IPS DF 4.7 (cell line): Measurements from ENCODE around the gene KIF25.

Experiments used
- DNase-seq: peaks from one replicate; pipeline ENCODE4 v3.0.0-alpha.2; 2013; ENCODE audit warnings: low spot score; ENCODE audit errors: extremely low read depth

Gene KIF25

DNA sequence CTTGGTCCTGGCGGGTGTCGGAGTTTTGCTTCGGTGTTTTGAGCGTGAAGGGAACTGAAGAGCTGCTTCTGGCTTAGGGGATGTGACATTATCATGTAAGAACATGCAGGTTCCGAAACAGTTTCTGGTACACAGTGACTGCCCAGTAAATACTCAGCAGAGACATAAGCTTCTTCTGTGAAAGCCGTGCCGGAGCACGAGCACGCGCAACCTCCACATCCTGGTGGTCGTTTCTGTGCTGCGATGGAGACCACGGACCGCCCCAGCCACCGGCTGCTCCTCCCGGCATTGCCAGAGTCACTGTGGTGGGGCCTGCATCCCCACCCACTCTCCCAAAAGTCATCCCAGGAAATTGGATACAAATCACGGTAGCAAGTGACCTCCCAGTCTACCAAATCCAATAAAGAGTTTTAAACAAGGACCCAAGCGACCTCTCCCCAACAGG, 18.7 kb downstream of the KIF25 start:
- no peak for DNase-seq

DNA sequence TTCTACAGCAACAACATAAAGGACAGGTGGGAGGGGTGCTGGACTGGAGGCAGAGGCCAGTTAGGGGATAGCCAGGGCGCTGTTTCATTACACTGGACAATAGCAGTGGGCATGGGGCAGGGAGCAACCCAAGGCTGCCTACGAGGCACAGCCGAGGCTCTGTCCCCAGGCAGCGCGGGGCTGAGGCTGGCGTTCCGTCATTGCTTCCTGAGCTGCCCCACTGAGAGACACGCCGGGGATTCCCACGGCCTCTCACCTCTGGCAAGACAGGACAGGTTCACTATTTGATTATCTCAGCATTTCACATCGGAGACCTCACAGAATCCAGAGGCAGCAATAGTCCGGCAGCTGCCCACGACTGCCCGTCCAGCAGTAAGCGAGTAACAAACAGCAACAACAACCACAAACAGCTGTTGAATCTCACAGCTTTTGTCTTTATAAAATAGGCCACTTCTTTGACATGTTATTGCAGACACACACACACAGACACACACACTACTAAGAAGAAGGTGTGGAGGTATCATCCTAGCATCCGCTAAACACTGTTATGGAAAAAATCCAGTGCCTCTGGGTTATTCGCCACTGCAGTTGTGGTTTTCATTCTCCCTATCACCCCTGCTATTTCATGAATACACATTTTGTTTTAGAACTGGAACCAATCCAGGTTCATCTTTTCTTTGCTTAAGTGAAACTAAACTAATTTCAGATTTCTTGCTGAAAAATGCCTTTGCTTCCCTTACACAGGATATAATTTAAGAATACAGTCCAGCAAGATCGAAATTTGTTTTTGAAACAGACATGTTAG, 19.5 kb downstream of the KIF25 start:
- no peak for DNase-seq

DNA sequence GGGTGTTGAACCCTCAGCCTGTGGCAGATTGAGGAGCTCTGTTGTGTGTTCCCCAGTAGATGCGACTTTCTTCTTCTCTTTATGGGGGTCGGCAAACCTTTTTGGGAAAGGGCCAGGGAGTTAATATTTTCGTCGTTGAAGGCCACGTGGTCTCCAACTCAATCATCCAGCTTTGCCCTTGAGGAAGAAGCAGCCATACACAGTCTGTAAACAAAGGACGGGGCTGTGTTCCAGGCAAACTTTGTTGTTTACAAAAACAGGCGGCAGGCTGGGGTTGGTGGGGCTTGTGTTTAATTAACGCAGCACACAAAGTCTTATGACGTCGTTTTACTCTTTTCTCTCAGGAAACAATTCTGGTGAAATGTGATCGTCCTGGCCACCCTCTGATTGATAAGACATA, 20.2 kb downstream of the KIF25 start:
- no peak for DNase-seq

DNA sequence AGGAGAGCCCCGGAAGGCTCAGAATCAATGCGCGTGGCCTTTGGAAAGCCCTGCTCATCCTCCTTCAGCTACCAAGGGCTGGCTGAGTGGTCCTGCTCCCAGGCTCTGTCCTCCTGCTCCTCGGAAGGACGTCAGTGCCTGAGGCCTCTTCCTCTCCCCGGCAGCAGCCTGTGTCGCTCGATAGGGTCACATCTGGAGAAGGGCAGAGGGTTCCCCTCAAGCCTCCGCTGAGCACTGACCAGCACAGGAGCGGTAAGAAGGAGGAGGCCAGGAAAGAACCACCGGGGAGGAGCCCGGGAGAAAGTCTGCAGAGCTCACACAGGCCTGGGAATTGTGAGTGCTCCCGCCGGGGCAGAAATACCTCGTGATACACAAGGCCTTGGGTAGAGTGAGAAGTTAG, 21.2 kb downstream of the KIF25 start:
- DNase-seq, result no peak

DNA sequence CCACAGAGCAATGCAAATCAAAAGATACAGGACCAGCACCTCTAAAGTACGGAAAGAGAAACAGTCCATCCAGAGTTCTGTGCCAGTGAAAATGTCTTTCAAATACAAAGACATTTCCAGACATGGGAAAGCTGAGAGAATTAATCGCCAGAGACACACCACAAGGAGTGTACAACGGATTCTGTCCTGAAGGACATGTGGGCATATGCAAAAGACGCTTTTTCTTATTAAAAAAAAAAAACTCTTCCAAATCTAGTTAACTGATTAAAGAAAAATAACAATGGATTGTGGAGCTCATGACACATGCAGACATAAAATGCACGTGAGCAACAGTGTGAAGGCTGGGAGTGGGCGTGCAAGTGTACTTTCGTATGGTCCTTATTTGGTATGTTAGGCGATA, 22.8 kb downstream of the KIF25 start:
- no peak for DNase-seq

DNA sequence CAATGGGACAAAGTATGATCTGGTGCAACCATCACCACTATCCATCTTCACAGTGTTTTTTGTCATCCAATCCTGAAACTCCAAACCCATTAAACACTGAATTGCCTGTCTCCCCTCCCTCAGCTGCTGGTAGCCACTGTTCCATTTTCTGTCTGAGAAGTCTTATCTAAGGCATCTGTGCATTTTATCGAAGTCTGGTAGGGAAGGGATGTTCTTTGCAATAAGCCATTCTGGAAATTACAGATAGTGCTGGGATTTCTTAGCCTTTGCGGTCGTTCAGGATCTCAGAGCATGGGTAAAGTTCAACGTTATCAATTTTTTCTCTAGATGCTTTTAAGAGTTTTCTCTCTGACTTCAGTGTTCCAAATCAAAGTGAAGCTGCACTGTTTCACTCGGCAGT, 24.1 kb downstream of the KIF25 start:
- DNase-seq, result no peak

DNA sequence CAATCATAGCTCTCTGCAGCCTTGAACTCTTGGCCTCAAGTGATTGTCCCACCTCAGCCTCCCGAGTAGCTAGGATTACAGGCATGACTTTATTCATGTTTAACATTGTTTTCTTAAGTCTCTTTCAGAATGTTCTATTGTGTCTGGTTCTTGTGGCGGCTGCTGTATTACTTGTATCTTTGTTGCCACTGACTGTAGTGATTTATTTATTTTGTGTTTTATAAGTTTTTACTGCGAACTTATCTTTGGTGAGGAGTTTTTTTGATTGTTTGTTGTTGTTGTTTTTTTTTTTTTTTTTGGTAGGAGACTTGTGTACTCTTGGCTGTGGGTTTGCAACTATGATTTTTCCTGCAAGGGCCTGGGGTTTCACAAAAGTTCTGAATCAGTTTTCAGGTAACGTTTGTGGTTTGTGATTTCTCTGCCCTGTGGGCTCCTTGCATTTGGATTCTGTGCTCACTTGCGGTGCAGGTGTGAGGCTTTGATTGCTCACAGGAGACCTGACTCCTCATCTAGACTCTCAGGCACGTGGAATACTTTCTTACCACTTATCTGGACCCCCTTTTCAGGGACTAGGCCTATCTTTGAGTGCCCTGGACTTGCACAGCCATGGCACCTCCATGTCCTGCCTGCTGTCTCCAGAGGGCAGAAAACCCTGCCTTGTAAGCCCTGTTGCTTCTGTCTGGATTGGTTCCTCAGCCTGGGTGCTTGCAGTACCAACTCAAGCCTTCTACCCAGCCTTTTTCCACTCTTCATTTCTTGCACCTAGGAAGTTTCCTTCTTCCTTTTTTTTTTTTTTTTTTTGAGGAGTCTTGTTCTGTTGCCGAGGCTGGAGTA, 25.2 kb downstream of the KIF25 start:
- no peak for DNase-seq

DNA sequence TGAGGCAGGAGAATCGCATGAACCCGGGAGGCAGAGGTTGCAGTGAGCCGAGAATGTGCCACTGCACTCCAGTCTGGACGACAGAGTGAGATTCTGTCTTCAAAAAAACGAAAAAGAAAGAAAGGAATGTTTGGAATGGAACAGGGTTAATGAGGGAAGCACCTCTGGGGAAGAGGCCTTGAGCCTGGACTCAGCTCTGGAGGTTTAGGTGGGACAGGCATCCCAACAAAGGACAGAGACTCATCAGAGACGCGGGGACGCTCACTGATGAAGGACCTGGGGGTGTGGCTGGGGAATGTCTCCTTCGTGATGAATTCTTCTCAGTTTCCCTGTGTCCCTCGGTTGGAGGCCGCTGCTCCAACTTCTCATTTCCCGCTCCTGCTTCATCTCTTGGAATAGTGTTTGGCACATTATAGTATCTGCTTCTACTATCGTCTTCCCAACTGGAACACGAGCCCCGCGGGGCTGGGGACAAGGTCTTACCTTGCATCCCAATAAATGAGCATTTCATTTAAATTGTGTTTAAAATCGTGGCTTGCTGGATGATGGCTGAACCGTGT, 27.6 kb downstream of the KIF25 start:
- no peak for DNase-seq

DNA sequence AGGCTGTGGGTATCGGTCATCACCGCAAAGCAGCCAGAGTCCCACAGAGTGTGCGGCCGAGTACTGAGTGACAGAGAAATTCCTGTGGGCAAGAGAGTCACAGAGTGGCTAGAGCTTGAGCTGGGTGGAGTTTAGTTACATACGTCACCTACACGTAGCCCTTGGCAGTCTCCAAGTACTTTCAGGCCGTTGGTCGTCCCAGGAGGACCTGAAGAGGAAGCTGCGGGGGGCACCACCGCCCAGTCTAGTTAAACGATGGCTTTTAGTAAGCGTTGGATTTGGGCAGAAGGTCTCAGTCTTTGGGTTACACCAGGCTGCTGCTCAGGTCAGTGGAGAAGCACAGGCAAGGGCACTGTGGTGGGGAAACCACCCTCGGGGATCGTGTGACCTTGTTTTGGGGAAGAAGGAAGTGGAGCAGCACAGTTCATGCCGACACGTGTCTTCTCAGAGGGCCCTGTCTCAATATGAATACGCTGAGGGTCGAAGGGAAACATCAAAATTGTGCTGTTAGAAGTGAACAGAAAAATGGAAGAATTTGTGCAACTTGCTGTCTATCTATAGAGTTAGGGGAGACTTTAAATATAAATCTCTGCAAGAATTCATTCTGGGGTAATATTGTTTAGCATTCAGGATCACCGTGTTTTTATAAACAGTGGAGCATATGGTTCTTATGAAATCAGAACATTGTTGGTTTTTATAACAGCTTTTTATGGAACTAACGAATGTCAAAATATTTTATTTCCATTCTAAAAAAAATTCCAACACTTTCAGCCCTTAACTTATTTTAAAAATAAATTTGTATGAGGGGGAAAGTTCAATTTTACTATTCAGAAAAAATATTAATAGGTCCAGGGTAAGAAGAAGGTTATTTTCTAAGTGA, 28.6 kb downstream of the KIF25 start:
- no peak for DNase-seq

DNA sequence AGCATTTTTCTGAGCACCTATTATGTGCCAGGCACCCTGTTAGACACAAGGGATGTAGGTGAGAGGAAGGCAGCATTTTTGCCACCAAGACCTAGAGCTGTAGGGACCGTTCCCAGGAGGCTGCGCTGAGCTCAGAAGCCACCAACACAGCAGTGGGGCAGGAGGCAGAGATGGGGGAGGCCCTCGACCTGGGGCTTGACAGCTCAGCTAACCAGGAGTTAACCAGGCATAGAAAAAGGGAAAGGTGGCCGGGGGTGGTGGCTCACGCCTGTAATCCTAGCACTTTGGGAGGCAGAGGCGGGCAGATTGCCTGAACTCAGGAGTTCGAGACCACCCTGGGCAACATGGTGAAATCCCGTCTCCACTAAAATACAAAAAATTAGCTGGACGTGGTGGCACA, 29.5 kb downstream of the KIF25 start:
- DNase-seq, result no peak

DNA sequence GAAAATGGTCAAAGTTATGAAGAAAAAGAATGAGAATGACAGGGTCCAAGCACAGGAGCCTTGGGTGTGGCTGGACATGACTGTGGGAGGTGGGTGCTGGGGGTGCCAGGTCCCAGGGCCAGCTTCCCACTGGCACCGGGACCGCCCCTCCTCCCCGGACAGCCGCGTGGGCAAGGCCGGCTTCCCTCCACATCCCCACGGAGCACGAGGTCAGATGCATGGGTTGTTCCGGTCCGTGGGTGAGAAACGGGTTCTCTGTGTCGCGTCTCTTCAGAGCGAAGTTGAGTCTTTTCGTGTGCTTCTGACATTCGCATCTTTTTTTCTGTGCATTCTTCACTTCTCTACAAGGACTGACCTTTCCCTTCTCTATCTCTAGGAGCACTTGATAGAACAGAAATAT, 30.1 kb downstream of the KIF25 start:
- no peak for DNase-seq

DNA sequence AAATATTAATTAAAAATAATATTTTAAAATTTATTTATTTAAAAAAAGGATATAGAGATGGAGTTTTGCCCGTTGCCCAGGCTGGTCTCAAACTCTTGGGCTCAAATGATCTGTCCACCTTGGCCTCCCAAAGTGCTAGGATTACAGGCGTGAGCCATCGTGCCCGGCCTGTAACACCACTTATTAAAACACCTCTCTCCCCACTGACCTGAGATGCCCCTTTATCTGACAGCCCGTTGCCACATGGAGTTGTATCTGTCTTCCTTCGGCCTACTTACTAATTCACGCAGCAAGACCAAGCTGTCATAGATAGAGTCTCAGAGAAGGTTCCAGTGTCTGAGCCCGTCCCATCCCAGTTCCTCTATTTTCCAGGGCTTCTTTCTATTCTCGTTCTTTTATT, 30.7 kb downstream of the KIF25 start:
- DNase-seq, result no peak

DNA sequence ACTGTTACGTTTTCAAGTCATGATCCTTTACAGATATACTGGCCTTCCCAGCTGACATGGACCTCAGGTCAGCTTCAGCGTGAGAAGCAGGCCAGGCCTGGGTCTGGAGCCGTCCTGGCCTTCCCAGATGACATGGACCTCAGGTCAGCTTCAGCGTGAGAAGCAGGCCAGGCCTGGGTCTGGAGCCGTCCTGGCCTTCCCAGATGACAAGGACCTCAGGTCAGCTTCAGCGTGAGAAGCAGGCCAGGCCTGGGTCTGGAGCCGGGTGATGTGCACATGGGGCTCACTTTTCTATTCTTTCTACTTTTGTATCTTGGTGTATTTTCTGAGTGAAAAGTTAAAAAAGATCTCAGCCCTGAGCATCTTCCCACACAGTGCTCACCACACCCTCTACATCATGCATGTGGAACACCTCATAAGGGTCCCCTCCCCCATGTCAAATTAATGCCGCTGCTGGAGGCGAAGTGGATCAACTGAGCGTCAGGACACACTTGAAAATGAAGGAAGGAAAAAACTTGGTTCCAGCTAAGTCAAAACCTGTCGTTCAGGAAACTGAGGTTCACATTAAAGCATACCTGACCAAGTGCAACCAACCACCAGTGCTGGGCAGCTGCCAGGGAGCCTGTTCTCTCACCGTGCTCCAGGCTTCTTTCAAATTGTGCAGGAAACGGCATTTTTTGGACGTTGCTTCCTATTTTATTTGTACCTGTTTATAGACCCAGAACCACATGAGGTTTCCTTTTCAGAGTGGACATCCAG, 32.2 kb downstream of the KIF25 start:
- no peak for DNase-seq

DNA sequence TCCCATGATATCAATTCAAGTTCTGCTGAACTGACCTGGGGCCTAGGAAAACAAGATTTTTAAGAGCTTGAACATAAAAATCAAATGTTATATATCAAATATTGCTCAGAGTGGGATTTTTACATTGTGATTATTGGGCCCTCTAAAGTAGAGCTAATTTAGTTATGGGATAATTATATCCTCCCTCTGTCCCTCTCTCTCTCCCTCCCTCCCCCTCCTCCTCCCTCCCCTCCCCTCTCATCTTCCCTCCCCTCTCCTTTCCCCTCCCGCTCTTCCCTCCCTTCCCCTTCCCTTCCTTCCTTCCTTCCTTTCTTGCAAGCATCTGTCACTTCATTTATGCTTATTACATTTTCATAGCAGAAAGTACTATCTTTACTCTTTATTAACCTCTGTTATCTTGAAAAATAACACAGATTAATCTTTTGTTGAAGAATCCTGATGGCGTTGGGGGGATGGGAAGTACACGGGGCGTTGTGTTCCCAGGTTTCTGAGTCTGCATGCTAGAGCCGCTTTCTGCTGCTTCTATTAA, 32.8 kb downstream of the KIF25 start:
- DNase-seq, result no peak

DNA sequence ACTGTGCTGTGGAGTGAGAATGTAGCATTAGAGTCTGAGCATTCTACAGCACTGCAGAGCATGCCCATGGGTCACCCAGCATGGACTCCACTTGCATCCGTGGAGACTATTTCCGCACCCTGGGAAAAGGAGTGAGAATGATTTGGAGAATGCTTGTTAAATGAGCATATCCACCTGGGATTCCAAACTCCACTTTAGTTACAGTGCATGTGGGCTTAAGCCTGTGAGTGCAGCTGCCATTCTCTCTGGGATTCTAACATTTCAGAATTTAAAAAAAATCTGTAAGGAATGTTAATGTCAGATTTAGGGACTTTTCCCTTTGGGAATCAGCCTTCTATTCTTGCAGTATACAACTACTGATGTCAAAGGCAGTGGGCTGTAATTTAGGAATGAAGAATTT, 33.4 kb downstream of the KIF25 start:
- DNase-seq, result no peak

DNA sequence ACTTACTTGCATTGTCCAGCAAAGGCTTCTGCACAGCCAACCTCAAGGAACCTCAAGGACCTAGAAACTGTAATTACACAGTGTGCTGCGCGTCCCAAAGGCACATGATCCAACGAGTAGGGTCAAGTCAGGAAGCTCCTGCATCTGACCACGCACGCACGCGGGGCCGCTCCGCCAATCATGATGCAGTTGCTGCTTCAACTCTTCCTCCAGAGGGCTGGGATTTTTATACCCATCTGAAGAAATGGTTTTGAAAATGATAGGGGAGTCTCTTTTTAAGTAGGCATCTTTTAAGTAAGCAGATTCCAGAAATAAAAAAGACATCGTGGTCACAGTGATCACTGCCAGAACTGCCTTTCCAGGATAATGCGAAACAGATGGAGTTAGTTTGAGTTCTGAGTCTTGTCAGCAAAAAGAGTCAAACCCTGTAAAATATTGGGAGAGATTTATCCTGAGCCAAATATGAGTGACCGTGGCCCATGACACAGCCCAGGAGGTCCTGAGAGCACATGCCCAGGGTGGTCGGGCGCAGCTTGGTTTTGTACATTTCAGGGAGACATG, 34.0 kb downstream of the KIF25 start:
- DNase-seq, result no peak

DNA sequence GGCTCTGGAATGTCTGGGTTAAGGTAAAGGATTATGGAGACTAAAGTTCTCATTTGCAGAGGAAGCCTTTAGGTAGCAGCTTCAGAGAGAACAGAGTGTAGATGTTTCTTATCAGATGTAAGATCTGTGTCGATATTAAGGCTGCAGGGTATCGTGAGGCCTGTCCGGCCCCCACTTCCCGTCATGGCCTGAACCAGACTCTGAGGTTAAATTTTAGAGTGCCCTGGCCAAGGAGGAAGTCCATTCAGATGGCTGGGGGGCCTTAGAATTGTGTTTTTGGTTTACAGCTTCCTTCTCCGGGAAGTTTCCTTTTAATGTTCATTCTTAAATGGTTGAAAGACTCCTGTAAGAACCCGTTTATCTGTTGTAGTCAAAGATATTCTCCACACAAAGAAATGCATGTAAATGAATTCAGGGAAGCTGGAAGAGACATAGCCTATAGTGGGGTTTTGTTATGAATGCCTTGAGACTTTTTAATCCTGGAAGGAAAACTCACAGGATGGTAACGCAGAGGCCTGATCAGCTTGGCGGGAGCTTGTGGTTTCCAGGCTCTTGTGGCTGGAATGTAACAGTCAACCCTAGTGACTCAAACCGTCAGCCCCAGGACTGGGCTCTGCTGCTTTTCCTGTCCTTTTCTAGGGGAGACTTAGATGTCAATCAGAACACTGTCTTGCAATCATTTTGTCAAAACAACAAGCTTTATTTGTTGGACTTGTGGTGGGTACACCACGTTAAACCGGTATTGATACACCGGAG, 34.7 kb downstream of the KIF25 start:
- no peak for DNase-seq

DNA sequence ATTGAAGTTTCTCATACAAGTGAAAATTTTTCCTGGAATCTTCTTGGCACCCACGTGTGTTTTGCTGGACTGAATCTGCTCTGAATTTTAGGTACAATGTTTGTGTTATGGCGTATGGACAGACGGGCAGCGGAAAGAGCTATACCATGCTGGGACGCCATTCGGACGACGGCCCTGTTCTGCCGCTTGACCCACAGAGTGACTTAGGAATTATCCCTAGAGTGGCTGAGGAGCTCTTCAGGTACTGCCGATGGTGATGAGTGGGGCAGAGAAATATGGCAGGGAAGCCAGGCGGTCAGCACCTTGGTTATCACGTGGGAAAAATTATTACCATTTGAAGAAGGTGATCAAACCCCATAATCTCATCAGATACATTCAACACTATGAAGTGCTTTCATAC, 36.3 kb downstream of the KIF25 start:
- DNase-seq, result no peak

DNA sequence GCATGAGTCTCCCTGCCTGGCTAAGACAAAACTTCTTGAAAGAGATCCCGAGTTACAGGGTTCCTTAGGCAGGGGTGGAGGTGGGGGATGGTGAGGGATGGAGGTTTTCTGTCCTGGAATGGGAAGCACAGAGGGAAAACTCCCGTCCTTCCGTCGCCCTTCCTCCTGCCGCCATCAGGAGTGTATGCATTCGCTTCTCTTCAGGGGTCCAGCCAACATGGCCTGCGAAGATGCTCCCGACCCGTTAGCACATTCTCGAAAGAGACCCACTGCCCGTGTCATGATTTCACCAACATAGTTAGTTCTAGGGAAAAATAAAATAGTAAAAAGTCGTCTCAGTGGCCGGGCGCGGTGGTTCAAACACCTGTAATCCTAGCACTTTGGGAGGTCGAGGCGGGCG, 37.1 kb downstream of the KIF25 start:
- no peak for DNase-seq
